H1 (cell line): ENCODE results near the gene NLRP12. TPM values are rescaled to one million over a fixed set of nuclear protein-coding genes. Genes with fewer than 3 reads are reported as not detected.

Experiments
- CTCF ChIA-PET: fragments of 300-600 bp; sonication (Branson Sonifier 250); formaldehyde crosslinking; loops from one replicate; lab custom pipeline; 2021; ENCODE audit not compliant: partially characterized antibody; lab: Charles Lee
- POLR2A ChIA-PET: fragments of 300-600 bp; sonication (Branson Sonifier 250); formaldehyde crosslinking; loops from one replicate; lab custom pipeline; 2021; ENCODE audit warnings: inconsistent platforms; ENCODE audit not compliant: partially characterized antibody; lab: Charles Lee
- DNase-seq, 2 experiments: peaks; one replicate each; pipeline versions ENCODE4 v3.0.0 to v3.0.0-alpha.2; 2010 to 2022; ENCODE audit warnings: low spot score in 2 of 2, low read depth in 1 of 2, mixed read lengths in 1 of 2
- FAIRE-seq: peaks from 2 replicates; lab custom pipeline; 2011; peaks lifted over from hg19 to GRCh38; lab: Jason Lieb, UNC
- H2AFZ ChIP-seq: 2 replicates; pipeline ENCODE4 v1.8.1; 2012; ENCODE audit warnings: low read length, inconsistent platforms
- H2AK5ac ChIP-seq: 2 replicates; pipeline ENCODE4 v1.6.1; 2013; ENCODE audit warnings: low read depth, low read length
- H2BK120ac ChIP-seq: replicated peaks from 2 replicates; pipeline ENCODE3; 2013; ENCODE audit warnings: low read depth, low read length, inconsistent platforms
- H2BK12ac ChIP-seq: 2 replicates; pipeline ENCODE4 v1.6.1; 2013; ENCODE audit warnings: low read depth, low read length
- H2BK15ac ChIP-seq: 2 replicates; pipeline ENCODE4 v1.6.1; 2013; ENCODE audit warnings: low read length
- H2BK20ac ChIP-seq: 2 replicates; pipeline ENCODE4 v1.6.1; 2013; ENCODE audit warnings: low read length
- H2BK5ac ChIP-seq: 2 replicates; pipeline ENCODE4 v1.6.1; 2013; ENCODE audit warnings: low read depth, low read length
- H3K14ac ChIP-seq: 2 replicates; pipeline ENCODE4 v1.6.1; 2013; ENCODE audit warnings: inconsistent platforms; ENCODE audit not compliant: insufficient read length
- H3K18ac ChIP-seq: 2 replicates; pipeline ENCODE4 v1.6.1; 2013; ENCODE audit warnings: low read length; ENCODE audit errors: extremely low read depth
- H3K23ac ChIP-seq: 2 replicates; pipeline ENCODE4 v1.6.1; 2013; ENCODE audit warnings: inconsistent platforms; ENCODE audit not compliant: insufficient read length
- H3K23me2 ChIP-seq: 2 replicates; pipeline ENCODE4 v1.6.1; 2013; ENCODE audit warnings: low read depth, low read length
- H3K27ac ChIP-seq: 2 replicates; pipeline ENCODE4 v1.6.1; 2011; ENCODE audit warnings: low read depth, low read length, inconsistent platforms
- H3K27me3 ChIP-seq, 4 experiments: replicated peaks in 1 of 4; 1 replicate in 1 of 4; 2 replicates in 3 of 4; pipeline versions ENCODE4 v1.6.1 to v1.8.1; 2011 to 2013; ENCODE audit warnings: low read length in 3 of 4, mild to moderate bottlenecking in 3 of 4, inconsistent platforms in 2 of 4, mixed read lengths in 2 of 4, moderate library complexity in 1 of 4; ENCODE audit not compliant: control insufficient read depth in 3 of 4, insufficient read depth in 3 of 4; ENCODE audit errors: extremely low read depth in 1 of 4
- H3K36me3 ChIP-seq, 4 experiments: 2 replicates each; pipeline versions ENCODE4 v1.6.1 to v1.8.1; 2011 to 2013; ENCODE audit warnings: mild to moderate bottlenecking in 4 of 4, low read length in 3 of 4, moderate library complexity in 2 of 4, control low read depth in 1 of 4, inconsistent platforms in 1 of 4; ENCODE audit not compliant: insufficient read depth in 4 of 4, control insufficient read depth in 2 of 4
- H3K4ac ChIP-seq: replicated peaks from 2 replicates; pipeline ENCODE3; 2013; ENCODE audit warnings: low read length, low read depth, mixed read lengths, inconsistent platforms; ENCODE audit not compliant: insufficient read length
- H3K4me1 ChIP-seq, 4 experiments: replicated peaks in 1 of 4; 1 replicate in 1 of 4; 2 replicates in 3 of 4; pipeline versions ENCODE4 v1.6.1 to v1.8.1; 2011 to 2013; ENCODE audit warnings: low read length in 3 of 4, inconsistent platforms in 2 of 4, mixed read lengths in 1 of 4; ENCODE audit not compliant: insufficient read depth in 4 of 4, control insufficient read depth in 3 of 4
- H3K4me2 ChIP-seq, 2 experiments: 2 replicates each; pipeline versions ENCODE4 v1.6.1 to v1.8.1; 2011 to 2013; ENCODE audit warnings: low read depth in 2 of 2, low read length in 2 of 2, control low read depth in 1 of 2, inconsistent platforms in 1 of 2, mild to moderate bottlenecking in 1 of 2; ENCODE audit not compliant: insufficient read depth in 1 of 2
- H3K4me3 ChIP-seq, 4 experiments: fragments of 200-600, 300-600 bp in 1 of 4; sonication (generic), shearing (Covaris generic), sonication (Bioruptor Twin) in 1 of 4; 2 replicates each; pipeline versions ENCODE4 v1.5.1 to v1.8.1; 2011 to 2016; ENCODE audit warnings: low read length in 4 of 4, low read depth in 3 of 4, control low read depth in 2 of 4, inconsistent platforms in 2 of 4, mild to moderate bottlenecking in 2 of 4, mixed read lengths in 1 of 4, moderate library complexity in 1 of 4; ENCODE audit not compliant: insufficient read depth in 2 of 4; ENCODE audit errors: extremely low read depth in 1 of 4
- H3K56ac ChIP-seq: replicated peaks from 2 replicates; pipeline ENCODE3; 2013; ENCODE audit warnings: low read depth, mild to moderate bottlenecking, mixed read lengths, low read length, inconsistent platforms; ENCODE audit not compliant: insufficient read length
- H3K79me1 ChIP-seq: 2 replicates; pipeline ENCODE4 v1.6.1; 2013; ENCODE audit warnings: low read depth, low read length, control low read depth
- H3K79me2 ChIP-seq, 2 experiments: 2 replicates each; pipeline versions ENCODE4 v1.6.1 to v1.8.1; 2012 to 2013; ENCODE audit warnings: low read length in 2 of 2, mild to moderate bottlenecking in 2 of 2, inconsistent platforms in 1 of 2; ENCODE audit not compliant: insufficient read depth in 2 of 2, control insufficient read depth in 1 of 2
- H3K9ac ChIP-seq, 4 experiments: replicated peaks in 1 of 4; 1 replicate in 1 of 4; 2 replicates in 3 of 4; pipeline versions ENCODE4 v1.6.1 to v1.8.1; 2011 to 2013; ENCODE audit warnings: low read depth in 3 of 4, low read length in 3 of 4, control low read depth in 2 of 4, mild to moderate bottlenecking in 2 of 4, moderate library complexity in 2 of 4, inconsistent platforms in 1 of 4; ENCODE audit errors: extremely low read depth in 1 of 4
- H3K9me3 ChIP-seq, 2 experiments: 2 replicates each; pipeline versions ENCODE4 v1.6.1 to v1.8.1; 2012 to 2013; ENCODE audit warnings: mild to moderate bottlenecking in 2 of 2, moderate library complexity in 2 of 2, control low read depth in 1 of 2, inconsistent platforms in 1 of 2, low read depth in 1 of 2, low read length in 1 of 2, mixed read lengths in 1 of 2; ENCODE audit not compliant: insufficient read depth in 2 of 2
- H4K20me1 ChIP-seq, 2 experiments: replicated peaks in 1 of 2; 2 replicates each; pipeline versions ENCODE3 to v1.8.1; 2011 to 2013; ENCODE audit warnings: inconsistent platforms in 2 of 2, low read length in 2 of 2, mild to moderate bottlenecking in 1 of 2; ENCODE audit not compliant: insufficient read depth in 2 of 2, control insufficient read depth in 1 of 2
- H4K5ac ChIP-seq: 2 replicates; pipeline ENCODE4 v1.6.1; 2013; ENCODE audit warnings: low read length, low read depth, mixed read lengths, inconsistent platforms; ENCODE audit not compliant: insufficient read length
- H4K8ac ChIP-seq: 2 replicates; pipeline ENCODE4 v1.8.0; 2013; ENCODE audit warnings: mild to moderate bottlenecking, moderate library complexity, low read length, inconsistent platforms; ENCODE audit not compliant: insufficient read depth; ENCODE audit errors: extremely low read depth
- H4K91ac ChIP-seq: replicated peaks from 2 replicates; pipeline ENCODE3; 2013; ENCODE audit warnings: low read length, mixed read lengths, inconsistent platforms; ENCODE audit not compliant: insufficient read length
- CREB1 ChIP-seq: IDR thresholded peaks from 2 replicates; pipeline ENCODE4 v1.6.1; 2012; ENCODE audit warnings: inconsistent platforms
- CTCF ChIP-seq, 3 experiments: IDR thresholded peaks; 1 replicate in 2 of 3; 2 replicates in 1 of 3; pipeline versions ENCODE4 v1.5.1 to v1.6.1; 2011; ENCODE audit warnings: low read length in 3 of 3, mild to moderate bottlenecking in 3 of 3, inconsistent platforms in 2 of 3, low read depth in 1 of 3, moderate library complexity in 1 of 3; ENCODE audit not compliant: insufficient read depth in 1 of 3; ENCODE audit errors: control extremely low read depth in 1 of 3
- PHF8 ChIP-seq: fragments of 200-600 bp; sonication (generic); conservative IDR thresholded peaks from 2 replicates; pipeline ENCODE4 v1.7.1; 2012; ENCODE audit warnings: low read depth, mild to moderate bottlenecking, inconsistent platforms, low read length, moderate library complexity
- RAD21 ChIP-seq, 2 experiments: IDR thresholded peaks in 1 of 2; conservative IDR thresholded peaks in 1 of 2; 2 replicates each; pipeline ENCODE4 v1.6.1; 2011; ENCODE audit warnings: low read depth in 2 of 2, low read length in 2 of 2, improper control_type of control experiment in 1 of 2, inconsistent platforms in 1 of 2, mild to moderate bottlenecking in 1 of 2, moderate library complexity in 1 of 2
- TAF1 ChIP-seq: IDR thresholded peaks from 2 replicates; pipeline ENCODE4 v1.6.1; 2011; ENCODE audit warnings: mild to moderate bottlenecking, low read depth, low read length
- WGBS, 2 experiments: shearing (Covaris generic) in 1 of 2; methylation state at CpG; one replicate each; pipeline versions ENCODE4 v1.1.6 to v1.1.7; 2013 to 2015; ENCODE audit warnings: low lambda C conversion rate in 2 of 2, mixed read lengths in 2 of 2, inconsistent platforms in 1 of 2, low coverage in 1 of 2, missing lambda C conversion rate in 1 of 2; ENCODE audit not compliant: insufficient replicate concordance in 2 of 2, insufficient coverage in 1 of 2, insufficient read length in 1 of 2; ENCODE audit errors: extremely low coverage in 1 of 2, missing lambda C conversion rate in 1 of 2; 5-methylcytosine and 5-hydroxymethylcytosine counted together
- polyA plus RNA-seq, 7 experiments: library from polyadenylated mRNA; depleted of rRNA in 3 of 7; stranded (reverse) in 5 of 7; unstranded in 2 of 7; fragments of >200 nt in 5 of 7; fragments of 200-250 nt in 2 of 7; gene quantifications; 1 replicate in 5 of 7; 2 replicates in 1 of 7; 4 replicates in 1 of 7; pipeline versions ENCODE4 v1.2.1 to v1.2.3, GENCODE V29; 2011 to 2013; ENCODE audit warnings: missing spikeins in 2 of 7, mixed read lengths in 2 of 7
- total RNA-seq: library from RNA; stranded (reverse); fragmentation: NEBNext Ultra II Directional; extraction: Animal tissue kit (Norgen Biotek cat#: 25700); gene quantifications from 2 replicates; pipeline ENCODE4 v1.2.1, GENCODE V29; 2021

NLRP12 gene
- total and polyA plus RNA-seq, 2 of the 8 experiments (the other 6 are each of a cell fraction or from before 2014, with no cell fraction given) = 1.0 to 1.8 TPM

- 19% methylated on average over 5 of the region's 5 CpGs; no CpG with 5 or more reads in 1 of the 2 experiments for WGBS, 2 experiments
- Histone ChIP-seq H3K36me3 (no peaks in the 10 kb centered on the region), H3K79me1 (no peaks in the 10 kb centered on the region), H3K23me2 (no peaks in the 10 kb centered on the region), H3K4me3 (peak overlapping the region in 1 of 4 experiments; percentile 10; a peak in 1 of 8 replicates), H2BK120ac (no peak overlapping the region), H3K23ac (no peak overlapping the region), H2AFZ (no peak overlapping the region), H3K4me1 (peaks cover 0 to 16% (median 4%) of the 10 kb centered on the region in 4 experiments; a peak in 5 of 7 replicates), H4K5ac (peak overlapping the region; percentile 47), H3K4me2 (peak overlapping the region; percentile 16 to 21; a peak in 2 of 4 replicates), H3K18ac (no peak overlapping the region), H3K56ac (no peak overlapping the region), H2BK15ac (no peak overlapping the region), H3K14ac (no peak overlapping the region), H4K20me1 (no peaks in the 10 kb centered on the region), H4K91ac (no peak overlapping the region), H3K9ac (no peak overlapping the region), H4K8ac (no peak overlapping the region), H2AK5ac (no peak overlapping the region), H3K27ac (no peak overlapping the region), H3K27me3 (no peaks in the 10 kb centered on the region), H3K4ac (no peak overlapping the region), H2BK20ac (no peak overlapping the region), H2BK5ac (no peak overlapping the region), H3K79me2 (no peaks in the 10 kb centered on the region), H2BK12ac (no peak overlapping the region), H3K9me3 (no peaks in the 10 kb centered on the region)
- TF ChIP-seq CTCF (IDR thresholded peaks at IDR 0.05; ENCODE audit: control extremely low read depth in 1 of 3, insufficient read depth in 1 of 3, low read depth in 1 of 3, low read length in 3 of 3) (peak; percentile 6 to 80 (median 59)), CREB1 (peak; percentile 59), TAF1 (no peak), PHF8 (no peak), RAD21 (IDR thresholded peaks at IDR 0.05 in 1 of 2, conservative IDR thresholded peaks at IDR 0.05 in 1 of 2; ENCODE audit: low read depth in 2 of 2, low read length in 2 of 2) (peak; percentile 73 to 79)
- POLR2A ChIA-PET = interaction anchor here (0.9 to 3.8 kb wide), 7 partner anchors 9 to 208 kb away, joined by 3 to 31 read pairs (median 4); no protein-coding TSS in a partner anchor
- peak in 1 of 2 experiments; percentile 78 for DNase-seq
- CTCF ChIA-PET = interaction anchor here (0.9 to 6.9 kb wide), 12 partner anchors 9 to 220 kb away, joined by 3 to 108 read pairs (median 4); no protein-coding TSS in a partner anchor
- peak; percentile 99 for FAIRE-seq
These were observed 51.2 kb downstream of the NLRP12 start for GRCh38 chr19:53772943-53773342.
